Measurements from ENCODE around the gene CFAP20DC. TPM values are rescaled to one million over a fixed set of nuclear protein-coding genes. Genes with fewer than 3 reads are reported as not detected.
"Not testable (repeated sequence)": the region's sequence is repeated elsewhere in the genome, so short reads cannot be mapped to it uniquely, and the experiment has no call there.

Gene CFAP20DC
- total and polyA plus RNA-seq, 2 experiments from 2014 or later: 2.2 to 2.3 TPM

DNA sequence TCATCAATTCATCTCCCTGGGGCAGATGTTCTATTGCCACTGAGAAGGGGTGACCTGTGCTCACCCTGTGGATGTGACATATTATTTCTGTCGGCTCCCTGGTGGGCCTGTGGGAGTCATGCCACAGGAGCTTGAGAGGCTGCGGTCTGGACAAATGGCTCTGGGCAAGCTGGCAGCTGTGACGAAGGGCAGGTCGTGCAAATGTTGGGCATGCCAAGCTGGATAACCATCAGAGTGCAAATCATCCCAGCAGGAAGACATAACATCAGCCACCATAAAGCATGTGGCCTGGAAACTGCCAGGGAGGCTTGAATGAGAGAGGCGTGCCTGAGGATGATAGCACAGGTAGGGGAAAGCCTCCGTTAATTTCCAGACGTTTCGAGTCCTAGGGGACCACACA is 338.0 kb downstream of the CFAP20DC start:
- DNase-seq (ENCODE audit: low spot score): no peak
- Histone ChIP-seq H3K9me3 (ENCODE audit: low read depth) (no peaks in the 10 kb centered on the region), H3K4me2 (no peak overlapping the region), H3K36me3 (replicated peaks; ENCODE audit: insufficient read depth, low read depth) (no peaks in the 10 kb centered on the region), H3K9me2 (replicated peaks; ENCODE audit: insufficient read depth) (no peaks in the 10 kb centered on the region), H3K4me1 (ENCODE audit: insufficient read depth) (no peaks in the 10 kb centered on the region), H3K27me3 (no peaks in the 10 kb centered on the region), H3K4me3 (no peak overlapping the region), H3K79me2 (no peaks in the 10 kb centered on the region), H2AFZ (no peak overlapping the region), H4K20me1 (ENCODE audit: insufficient read depth, poor library complexity, severe bottlenecking) (no peaks in the 10 kb centered on the region), H3K27ac (no peak overlapping the region)
- WGBS (ENCODE audit: low lambda C conversion rate, missing lambda C conversion rate): 92% methylated on average over 8 of the region's 8 CpGs
- TF ChIP-seq EZH2 (IDR thresholded peaks at IDR 0.05; ENCODE audit: borderline replicate concordance) (no peak), EZH2phosphoT487 (IDR thresholded peaks at IDR 0.05; ENCODE audit: low read depth, severe bottlenecking, unreplicated experiment) (no peak), CTCF (IDR thresholded peaks at IDR 0.05; ENCODE audit: poor library complexity) (no peak)

- 91% methylated on average over 3 of the region's 3 CpGs for WGBS (ENCODE audit: low lambda C conversion rate, missing lambda C conversion rate)
- H3K9me2 ChIP-seq (replicated peaks; ENCODE audit: insufficient read depth); H2AFZ ChIP-seq; H3K79me2 ChIP-seq; H3K4me1 ChIP-seq (ENCODE audit: insufficient read depth); H3K9me3 ChIP-seq (ENCODE audit: low read depth); H3K4me2 ChIP-seq; H4K20me1 ChIP-seq (ENCODE audit: insufficient read depth, poor library complexity, severe bottlenecking); H3K4me3 ChIP-seq; H3K36me3 ChIP-seq (replicated peaks; ENCODE audit: insufficient read depth, low read depth); H3K27me3 ChIP-seq; DNase-seq (ENCODE audit: low spot score); H3K27ac ChIP-seq: not testable (repeated sequence)
These were observed 340.8 kb downstream of the CFAP20DC start for GRCh38 chr3:58708983-58709382.

- H3K4me3 ChIP-seq: no peak overlapping the region
- no peaks in the 10 kb centered on the region for H4K20me1 ChIP-seq (ENCODE audit: insufficient read depth, poor library complexity, severe bottlenecking)
- H3K9me3 ChIP-seq (ENCODE audit: low read depth): no peaks in the 10 kb centered on the region
- no peaks in the 10 kb centered on the region for H3K27me3 ChIP-seq
- H3K36me3 ChIP-seq (replicated peaks; ENCODE audit: insufficient read depth, low read depth): no peaks in the 10 kb centered on the region
- H3K79me2 ChIP-seq: no peaks in the 10 kb centered on the region
- H3K9me2 ChIP-seq (replicated peaks; ENCODE audit: insufficient read depth): no peaks in the 10 kb centered on the region
- WGBS (ENCODE audit: low lambda C conversion rate, missing lambda C conversion rate): 71% methylated on average over 3 of the region's 3 CpGs
- H3K4me1 ChIP-seq (ENCODE audit: insufficient read depth): no peaks in the 10 kb centered on the region
- H2AFZ ChIP-seq: no peak overlapping the region
- DNase-seq (ENCODE audit: low spot score): no peak
- TF ChIP-seq EZH2phosphoT487 (IDR thresholded peaks at IDR 0.05; ENCODE audit: low read depth, severe bottlenecking, unreplicated experiment) (no peak), EZH2 (IDR thresholded peaks at IDR 0.05; ENCODE audit: borderline replicate concordance) (no peak), CTCF (IDR thresholded peaks at IDR 0.05; ENCODE audit: poor library complexity) (no peak)
- H3K27ac ChIP-seq: no peak overlapping the region
- no peak overlapping the region for H3K4me2 ChIP-seq
These were observed 341.6 kb downstream of the CFAP20DC start for GRCh38 chr3:58708116-58708791.

GRCh38 chr3:58707390-58707930 is 342.4 kb downstream of the CFAP20DC start:
- TF ChIP-seq CTCF (IDR thresholded peaks at IDR 0.05; ENCODE audit: poor library complexity): no peak
- TF ChIP-seq EZH2 (IDR thresholded peaks at IDR 0.05; ENCODE audit: borderline replicate concordance): no peak
- no peak for TF ChIP-seq EZH2phosphoT487 (IDR thresholded peaks at IDR 0.05; ENCODE audit: low read depth, severe bottlenecking, unreplicated experiment)
- 85% methylated on average over 3 of the region's 3 CpGs for WGBS (ENCODE audit: low lambda C conversion rate, missing lambda C conversion rate)

More at GRCh38 chr3:58707390-58707930, 342.4 kb downstream of the CFAP20DC start:
- no peak overlapping the region for H3K4me2 ChIP-seq
- H3K9me2 ChIP-seq (replicated peaks; ENCODE audit: insufficient read depth): no peaks in the 10 kb centered on the region
- no peaks in the 10 kb centered on the region for H3K9me3 ChIP-seq (ENCODE audit: low read depth)
- no peak overlapping the region for H2AFZ ChIP-seq
- no peaks in the 10 kb centered on the region for H3K79me2 ChIP-seq
- no peaks in the 10 kb centered on the region for H3K27me3 ChIP-seq
- no peaks in the 10 kb centered on the region for H3K36me3 ChIP-seq (replicated peaks; ENCODE audit: insufficient read depth, low read depth)
- H3K4me1 ChIP-seq (ENCODE audit: insufficient read depth): no peaks in the 10 kb centered on the region
- DNase-seq (ENCODE audit: low spot score): no peak
- no peak overlapping the region for H3K27ac ChIP-seq
- H4K20me1 ChIP-seq (ENCODE audit: insufficient read depth, poor library complexity, severe bottlenecking): no peaks in the 10 kb centered on the region
- no peak overlapping the region for H3K4me3 ChIP-seq
